RWPE1 (cell line): ENCODE measurements around the gene TRAIP.

Source experiments
- CTCF ChIA-PET: fragments of 350-600 bp; sonication (Branson Sonifier 250); formaldehyde crosslinking; extraction: SDS; loops from one replicate; lab custom pipeline; 2021; lab: Yijun Ruan, JAX
- POLR2A ChIA-PET: fragments of 400-600 bp; formaldehyde crosslinking; extraction: SDS; loops from one replicate; lab custom pipeline; 2020; ENCODE audit warnings: antibody characterized with exemption; ENCODE audit not compliant: low non-redundant PET; lab: Yijun Ruan, JAX
- DNase-seq: peaks from one replicate; pipeline ENCODE4 v3.0.0; 2012; ENCODE audit warnings: low spot score
- H3K27ac ChIP-seq: fragments of 450-650 bp; 2 replicates; pipeline ENCODE4 v1.5.1; 2017
- CTCF ChIP-seq: fragments of 450-650 bp; conservative IDR thresholded peaks from 2 replicates; pipeline ENCODE4 v1.5.1; 2017; ENCODE audit warnings: low read depth, mild to moderate bottlenecking

The TRAIP gene

GRCh38 chr3:49855662-49856061 lies 702 bp downstream of the TRAIP start:
- TF ChIP-seq CTCF, result no peak
- POLR2A ChIA-PET, result interaction anchor here (0.8 kb wide), 1 partner anchor 45 kb away, joined by 3 read pairs; no protein-coding TSS in a partner anchor
- CTCF ChIA-PET, result interaction anchor here (0.7 kb wide), 1 partner anchor 12 kb away, joined by 3 read pairs; no protein-coding TSS in a partner anchor
- DNase-seq, result no peak
- H3K27ac ChIP-seq, result peak overlapping the region; percentile 70

GRCh38 chr3:49845694-49846093 lies 10.7 kb downstream of the TRAIP start:
- TF ChIP-seq CTCF, result no peak
- no peak for DNase-seq
- ChIA-PET CTCF (interaction anchor here (0.8 to 2.2 kb wide), 2 partner anchors 26 to 43 kb away, joined by 5 to 9 read pairs; partner anchors contain the start of gene INKA1), POLR2A (no interaction called here)
- no peak overlapping the region for H3K27ac ChIP-seq

GRCh38 chr3:49844464-49845183 lies 11.7 kb downstream of the TRAIP start:
- CTCF ChIA-PET, result interaction anchor here (0.7 to 2.2 kb wide), 2 partner anchors 11 to 42 kb away, joined by 3 to 9 read pairs; partner anchors contain the start of gene INKA1
- TF ChIP-seq CTCF, result no peak
- no peak for DNase-seq
- POLR2A ChIA-PET, result no interaction called here
- no peak overlapping the region for H3K27ac ChIP-seq

- CTCF ChIA-PET, result interaction anchor here (0.6 kb wide), 1 partner anchor 1294 kb away, joined by 3 read pairs; no protein-coding TSS in a partner anchor
Measured at GRCh38 chr3:49842843-49843517, 13.4 kb downstream of the TRAIP start.

GRCh38 chr3:49841806-49842205 lies 14.6 kb downstream of the TRAIP start:
- CTCF ChIA-PET, result no interaction called here
- POLR2A ChIA-PET, result no interaction called here
- TF ChIP-seq CTCF, result no peak
- DNase-seq, result no peak
- peak overlapping the region; percentile 61 for H3K27ac ChIP-seq

More at GRCh38 chr3:49842843-49843517, 13.4 kb downstream of the TRAIP start:
- POLR2A ChIA-PET, result no interaction called here
- H3K27ac ChIP-seq, result peak overlapping the region; percentile 61
- no peak for DNase-seq
- TF ChIP-seq CTCF, result no peak

- TF ChIP-seq CTCF, result no peak
- H3K27ac ChIP-seq, result peak overlapping the region; percentile 61
- CTCF ChIA-PET, result no interaction called here
- POLR2A ChIA-PET, result no interaction called here
- no peak for DNase-seq
Measured at GRCh38 chr3:49841126-49841696, 15.2 kb downstream of the TRAIP start.
